Sigmoid colon (tissue), 7 donors: ENCODE measurements around the gene PDE7B. TPM values are rescaled to one million over a fixed set of nuclear protein-coding genes. Genes with fewer than 3 reads are reported as not detected.

Experiments used
- DNase-seq: peaks from one replicate; pipeline ENCODE4 v3.0.0-alpha.2; 2019
- H3K27ac ChIP-seq, 4 donors: fragments of 200-600 bp; sonication (generic); one replicate each; pipeline ENCODE4 v1.5.1; 2016 to 2019; ENCODE audit warnings: mild to moderate bottlenecking in 1 of 4
- H3K27me3 ChIP-seq, 3 donors: fragments of 200-600 bp; sonication (generic); one replicate each; pipeline ENCODE4 v1.5.1; 2019; ENCODE audit warnings: mild to moderate bottlenecking in 1 of 3
- H3K36me3 ChIP-seq, 4 donors: fragments of 200-600 bp; sonication (generic); one replicate each; pipeline ENCODE4 v1.5.1; 2016 to 2019
- H3K4me1 ChIP-seq, 4 donors: fragments of 200-600 bp; sonication (generic); one replicate each; pipeline ENCODE4 v1.5.1; 2017 to 2019
- H3K4me3 ChIP-seq, 4 donors: fragments of 200-600 bp; sonication (generic); one replicate each; pipeline ENCODE4 v1.5.1; 2017 to 2019; ENCODE audit warnings: mild to moderate bottlenecking in 2 of 4, moderate library complexity in 1 of 4
- H3K9me3 ChIP-seq, 4 donors: fragments of 200-600 bp in 3 of 4; sonication (generic) in 3 of 4; one replicate each; pipeline versions ENCODE4 v1.5.1 to v1.6.1; 2013 to 2019
- EP300 ChIP-seq, 4 donors: sonication (generic); formaldehyde crosslinking; IDR thresholded peaks; one replicate each; pipeline ENCODE4 v1.6.1; 2017; ENCODE audit warnings: antibody characterized with exemption in 4 of 4
- POLR2A ChIP-seq, 2 donors: fragments of 450-650 bp; IDR thresholded peaks; one replicate each; pipeline ENCODE4 v1.6.1; 2016; ENCODE audit warnings: antibody characterized with exemption in 2 of 2, mild to moderate bottlenecking in 2 of 2, moderate library complexity in 2 of 2
- POLR2AphosphoS5 ChIP-seq, 4 donors: sonication (generic); formaldehyde crosslinking; IDR thresholded peaks; one replicate each; pipeline ENCODE4 v1.6.1; 2017; ENCODE audit warnings: antibody characterized with exemption in 4 of 4
- WGBS, 2 donors: extraction: QIAGEN DNeasy Blood & Tissue Kit; methylation state at CpG; one replicate each; pipeline ENCODE4 v1.1.7; 2013; 5-methylcytosine and 5-hydroxymethylcytosine counted together
- intact Hi-C: fragments of 100-400 bp; cut with DNase I; formaldehyde crosslinking; loops from one replicate; pipeline ENCODE4 v1.15.1; 2023
- polyA plus RNA-seq, 3 donors: library from polyadenylated mRNA; stranded (reverse); fragments of 200-250 nt; gene quantifications; one replicate each; pipeline ENCODE4 v1.2.3, GENCODE V29; 2013
- total RNA-seq, 4 donors: library from RNA; depleted of rRNA; stranded (reverse); fragments of >200 nt; gene quantifications; one replicate each; pipeline ENCODE4 v1.1.0, GENCODE V29; 2016
- TF ChIP-seq, protein P1 (sequence below), 4 experiments: fragments of 450-650 bp in 3 of 4; fragments of 200-600 bp in 1 of 4; IDR thresholded peaks; one replicate each; pipeline ENCODE4 v1.5.1; 2016 to 2019; ENCODE audit warnings: antibody characterized with exemption in 4 of 4, mild to moderate bottlenecking in 3 of 4, moderate library complexity in 2 of 4
- donor health status: healthy with polysubstance abuse.
- donor health status: Bipolar disorder and iron deficiency.
- donor health status: healthy.

Gene PDE7B
- total and polyA plus RNA-seq, 7 donors = 1.1 to 10.3 (median 6.3) TPM

DNA sequence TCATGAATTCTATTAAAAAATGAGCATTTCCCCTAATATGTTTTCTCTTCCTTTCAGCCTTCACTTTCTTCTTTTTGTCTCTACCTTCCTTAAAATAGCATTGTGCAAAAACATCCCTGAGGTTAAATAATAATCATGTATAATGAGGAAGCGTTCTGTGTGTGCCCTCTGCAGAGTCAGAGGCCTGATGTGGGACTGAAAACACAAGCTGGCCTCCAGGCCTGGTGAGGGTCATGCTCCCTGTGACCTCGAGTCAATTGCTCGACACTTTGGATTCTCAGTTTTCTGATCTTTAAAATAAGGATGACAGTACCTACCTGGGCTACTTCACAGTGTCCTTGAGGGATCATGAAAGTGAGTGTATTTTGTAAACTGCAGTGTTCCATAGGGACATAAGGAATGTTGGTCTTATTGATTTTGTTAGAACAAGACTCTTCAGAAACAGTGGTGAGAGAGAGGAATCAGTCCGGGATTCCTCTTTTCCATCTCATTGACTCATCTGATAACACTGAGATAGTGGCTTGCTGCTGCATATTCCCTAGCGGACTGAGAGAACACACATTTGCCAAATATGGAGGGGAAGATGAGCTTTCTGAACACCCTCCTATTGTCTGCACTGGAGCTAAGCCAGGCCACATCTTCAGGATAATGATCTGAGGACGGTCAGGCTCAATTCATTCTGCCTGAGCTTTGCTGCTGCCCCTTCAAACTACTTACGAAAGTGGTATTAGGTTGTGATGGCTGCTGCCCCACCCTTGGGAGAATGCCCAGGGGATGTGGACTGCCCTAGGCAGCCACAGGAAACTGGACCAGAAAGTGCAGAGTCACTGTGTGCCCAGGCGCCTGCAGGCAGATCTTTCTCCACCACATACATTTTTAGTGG lies 39.6 kb upstream of the PDE7B start:
- H3K27ac ChIP-seq = no peak overlapping the region
- intact Hi-C loops = no loop called here
- H3K9me3 ChIP-seq = no peaks in the 10 kb centered on the region
- WGBS, 2 donors = 80% methylated on average over 8 of the region's 8 CpGs
- no peaks in the 10 kb centered on the region for H3K4me1 ChIP-seq
- H3K27me3 ChIP-seq = peaks cover 0 to 3% (median 0%) of the 10 kb centered on the region in 3 donors
- H3K36me3 ChIP-seq = no peaks in the 10 kb centered on the region
- TF ChIP-seq POLR2AphosphoS5 (IDR thresholded peaks at IDR 0.05) (no peak), POLR2A (IDR thresholded peaks at IDR 0.05) (no peak), EP300 (IDR thresholded peaks at IDR 0.05) (no peak)
- TF ChIP-seq, protein P1, sequence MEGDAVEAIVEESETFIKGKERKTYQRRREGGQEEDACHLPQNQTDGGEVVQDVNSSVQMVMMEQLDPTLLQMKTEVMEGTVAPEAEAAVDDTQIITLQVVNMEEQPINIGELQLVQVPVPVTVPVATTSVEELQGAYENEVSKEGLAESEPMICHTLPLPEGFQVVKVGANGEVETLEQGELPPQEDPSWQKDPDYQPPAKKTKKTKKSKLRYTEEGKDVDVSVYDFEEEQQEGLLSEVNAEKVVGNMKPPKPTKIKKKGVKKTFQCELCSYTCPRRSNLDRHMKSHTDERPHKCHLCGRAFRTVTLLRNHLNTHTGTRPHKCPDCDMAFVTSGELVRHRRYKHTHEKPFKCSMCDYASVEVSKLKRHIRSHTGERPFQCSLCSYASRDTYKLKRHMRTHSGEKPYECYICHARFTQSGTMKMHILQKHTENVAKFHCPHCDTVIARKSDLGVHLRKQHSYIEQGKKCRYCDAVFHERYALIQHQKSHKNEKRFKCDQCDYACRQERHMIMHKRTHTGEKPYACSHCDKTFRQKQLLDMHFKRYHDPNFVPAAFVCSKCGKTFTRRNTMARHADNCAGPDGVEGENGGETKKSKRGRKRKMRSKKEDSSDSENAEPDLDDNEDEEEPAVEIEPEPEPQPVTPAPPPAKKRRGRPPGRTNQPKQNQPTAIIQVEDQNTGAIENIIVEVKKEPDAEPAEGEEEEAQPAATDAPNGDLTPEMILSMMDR (IDR thresholded peaks at IDR 0.05) = no peak
- H3K4me3 ChIP-seq = no peak overlapping the region
- DNase-seq = peak; percentile 72

DNA sequence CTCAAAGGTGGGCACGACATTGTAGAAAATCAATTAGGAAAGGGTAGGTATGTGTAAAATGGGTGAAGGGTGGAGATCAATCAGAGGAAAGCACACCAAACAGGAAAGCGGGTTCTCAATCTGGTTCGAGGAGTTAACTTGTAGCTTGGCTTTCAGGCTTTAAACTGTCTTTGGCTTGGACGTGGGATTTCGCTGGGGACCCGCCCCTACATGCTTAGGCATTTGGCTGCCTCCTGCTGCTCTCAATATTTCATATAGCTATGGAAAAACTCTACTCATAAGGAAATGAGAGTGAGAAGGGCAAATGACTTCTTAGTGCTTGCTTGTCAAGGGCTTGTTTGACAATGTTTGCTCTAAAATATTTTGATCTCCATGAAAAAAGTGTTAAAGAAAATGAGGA lies 38.1 kb upstream of the PDE7B start:
- Histone ChIP-seq H3K36me3 (no peaks in the 10 kb centered on the region), H3K4me3 (no peak overlapping the region), H3K27ac (no peak overlapping the region), H3K9me3 (no peaks in the 10 kb centered on the region), H3K27me3 (no peaks in the 10 kb centered on the region), H3K4me1 (no peaks in the 10 kb centered on the region)
- DNase-seq = no peak
- 82 to 83% methylated on average over 6 of the region's 6 CpGs for WGBS, 2 donors
- intact Hi-C loops = no loop called here
- TF ChIP-seq POLR2A (IDR thresholded peaks at IDR 0.05) (no peak), POLR2AphosphoS5 (IDR thresholded peaks at IDR 0.05) (no peak), EP300 (IDR thresholded peaks at IDR 0.05) (no peak)
- TF ChIP-seq, protein P1 (IDR thresholded peaks at IDR 0.05) = no peak

DNA sequence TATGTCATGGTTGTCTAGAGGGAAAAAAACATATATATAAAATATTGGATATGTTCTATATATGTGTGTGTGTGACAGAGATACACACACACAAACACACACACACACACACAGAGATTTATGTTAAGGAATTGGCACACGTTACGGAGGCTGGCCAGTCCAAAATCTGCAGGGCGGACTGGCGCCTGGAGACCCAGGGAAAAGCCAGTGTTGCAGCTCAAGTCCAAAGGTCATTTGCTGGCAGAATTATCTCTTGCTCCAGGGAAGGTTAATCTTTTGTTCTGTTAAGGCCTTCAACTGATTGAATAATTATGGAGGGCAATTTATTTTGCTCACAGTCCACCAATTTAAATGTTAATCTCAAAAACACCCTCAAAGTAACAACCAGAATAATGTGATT lies 37.5 kb upstream of the PDE7B start:
- Histone ChIP-seq H3K4me1 (no peaks in the 10 kb centered on the region), H3K27ac (no peak overlapping the region), H3K4me3 (no peak overlapping the region), H3K36me3 (no peaks in the 10 kb centered on the region), H3K27me3 (no peaks in the 10 kb centered on the region), H3K9me3 (no peaks in the 10 kb centered on the region)
- 42 to 80% methylated on average over 4 of the region's 4 CpGs for WGBS, 2 donors
- DNase-seq = no peak
- TF ChIP-seq POLR2A (IDR thresholded peaks at IDR 0.05) (no peak), EP300 (IDR thresholded peaks at IDR 0.05) (no peak), POLR2AphosphoS5 (IDR thresholded peaks at IDR 0.05) (no peak)
- TF ChIP-seq, protein P1 (IDR thresholded peaks at IDR 0.05) = no peak
- intact Hi-C loops = no loop called here

DNA sequence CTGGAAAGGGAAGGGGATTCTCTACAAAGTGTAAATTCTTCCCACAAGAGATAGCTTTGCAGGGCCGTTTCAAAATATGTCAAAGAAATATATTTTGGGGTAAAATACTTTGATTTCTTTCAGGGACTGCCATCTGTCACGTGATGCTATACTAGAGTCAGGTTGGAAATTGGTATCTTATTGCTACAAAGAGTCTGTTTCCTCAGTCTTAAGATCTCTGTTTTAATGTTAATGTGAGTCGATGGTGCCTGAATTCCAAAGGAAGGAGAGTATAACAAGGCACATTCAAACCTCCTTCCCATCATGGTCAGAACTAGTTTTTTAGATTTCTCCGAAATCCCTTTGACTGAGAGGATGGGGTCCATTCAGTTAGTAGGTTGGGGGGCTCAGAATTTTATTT lies 36.3 kb upstream of the PDE7B start:
- Histone ChIP-seq H3K27me3 (no peaks in the 10 kb centered on the region), H3K4me3 (no peak overlapping the region), H3K36me3 (no peaks in the 10 kb centered on the region), H3K4me1 (no peaks in the 10 kb centered on the region), H3K9me3 (no peaks in the 10 kb centered on the region), H3K27ac (no peak overlapping the region)
- no peak for DNase-seq
- 88 to 89% methylated on average over 4 of the region's 4 CpGs for WGBS, 2 donors
- TF ChIP-seq, protein P1 (IDR thresholded peaks at IDR 0.05) = no peak
- TF ChIP-seq EP300 (IDR thresholded peaks at IDR 0.05) (no peak), POLR2A (IDR thresholded peaks at IDR 0.05) (no peak), POLR2AphosphoS5 (IDR thresholded peaks at IDR 0.05) (no peak)
- intact Hi-C loops = no loop called here
